ENCODE measurements around the gene SCN2B.

Gene SCN2B, protein sequence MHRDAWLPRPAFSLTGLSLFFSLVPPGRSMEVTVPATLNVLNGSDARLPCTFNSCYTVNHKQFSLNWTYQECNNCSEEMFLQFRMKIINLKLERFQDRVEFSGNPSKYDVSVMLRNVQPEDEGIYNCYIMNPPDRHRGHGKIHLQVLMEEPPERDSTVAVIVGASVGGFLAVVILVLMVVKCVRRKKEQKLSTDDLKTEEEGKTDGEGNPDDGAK

DNA sequence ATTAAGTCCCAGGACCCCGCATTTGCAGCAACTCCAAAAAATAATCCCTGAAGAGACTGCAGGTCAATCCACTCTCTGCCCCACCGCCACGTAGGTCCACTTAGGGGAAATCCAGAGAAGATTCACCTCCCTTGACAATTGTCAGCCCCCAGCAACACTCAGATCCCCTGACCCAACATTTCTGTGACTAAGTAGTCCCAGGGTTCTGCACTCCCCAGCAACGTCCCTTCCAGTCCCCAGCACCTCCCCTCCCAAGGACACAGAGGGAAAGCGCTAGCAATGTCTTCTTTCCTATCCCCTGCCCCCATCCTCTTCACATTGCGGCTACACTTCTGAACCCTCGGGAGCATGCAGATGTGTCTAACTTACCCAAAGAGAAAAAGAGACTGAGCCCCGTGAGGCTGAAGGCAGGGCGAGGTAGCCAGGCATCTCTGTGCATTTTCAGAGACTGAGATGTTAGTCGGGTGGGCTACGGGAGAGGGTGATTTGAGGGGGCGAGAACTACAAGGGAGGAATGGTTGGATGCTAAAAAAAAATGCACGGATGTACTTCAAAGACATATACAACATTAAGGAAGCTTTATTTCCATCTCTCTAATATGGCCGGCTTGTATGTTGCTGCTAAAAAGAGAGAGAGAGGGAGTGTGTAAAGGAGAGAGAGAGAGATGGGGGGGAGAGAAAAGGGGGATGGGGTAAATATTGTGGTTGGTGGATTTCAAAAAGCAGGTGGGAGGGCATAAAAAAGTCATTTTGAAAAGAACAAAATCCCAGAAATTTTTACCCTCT, at the start of gene SCN2B:
SCN2B (minus strand) TSS at position 647 of the 785 bp plus-strand sequence; CDS start at position 439, 208 bp downstream.
- TF ChIP-seq, protein P1, sequence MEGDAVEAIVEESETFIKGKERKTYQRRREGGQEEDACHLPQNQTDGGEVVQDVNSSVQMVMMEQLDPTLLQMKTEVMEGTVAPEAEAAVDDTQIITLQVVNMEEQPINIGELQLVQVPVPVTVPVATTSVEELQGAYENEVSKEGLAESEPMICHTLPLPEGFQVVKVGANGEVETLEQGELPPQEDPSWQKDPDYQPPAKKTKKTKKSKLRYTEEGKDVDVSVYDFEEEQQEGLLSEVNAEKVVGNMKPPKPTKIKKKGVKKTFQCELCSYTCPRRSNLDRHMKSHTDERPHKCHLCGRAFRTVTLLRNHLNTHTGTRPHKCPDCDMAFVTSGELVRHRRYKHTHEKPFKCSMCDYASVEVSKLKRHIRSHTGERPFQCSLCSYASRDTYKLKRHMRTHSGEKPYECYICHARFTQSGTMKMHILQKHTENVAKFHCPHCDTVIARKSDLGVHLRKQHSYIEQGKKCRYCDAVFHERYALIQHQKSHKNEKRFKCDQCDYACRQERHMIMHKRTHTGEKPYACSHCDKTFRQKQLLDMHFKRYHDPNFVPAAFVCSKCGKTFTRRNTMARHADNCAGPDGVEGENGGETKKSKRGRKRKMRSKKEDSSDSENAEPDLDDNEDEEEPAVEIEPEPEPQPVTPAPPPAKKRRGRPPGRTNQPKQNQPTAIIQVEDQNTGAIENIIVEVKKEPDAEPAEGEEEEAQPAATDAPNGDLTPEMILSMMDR (conservative IDR thresholded peaks at IDR 0.05; ENCODE audit: low read length): no peak
- DNase-seq (ENCODE audit: low read depth): no peak
- H3K4me3 ChIP-seq (ENCODE audit: low read length): no peak within 1 kb of the TSS

DNA sequence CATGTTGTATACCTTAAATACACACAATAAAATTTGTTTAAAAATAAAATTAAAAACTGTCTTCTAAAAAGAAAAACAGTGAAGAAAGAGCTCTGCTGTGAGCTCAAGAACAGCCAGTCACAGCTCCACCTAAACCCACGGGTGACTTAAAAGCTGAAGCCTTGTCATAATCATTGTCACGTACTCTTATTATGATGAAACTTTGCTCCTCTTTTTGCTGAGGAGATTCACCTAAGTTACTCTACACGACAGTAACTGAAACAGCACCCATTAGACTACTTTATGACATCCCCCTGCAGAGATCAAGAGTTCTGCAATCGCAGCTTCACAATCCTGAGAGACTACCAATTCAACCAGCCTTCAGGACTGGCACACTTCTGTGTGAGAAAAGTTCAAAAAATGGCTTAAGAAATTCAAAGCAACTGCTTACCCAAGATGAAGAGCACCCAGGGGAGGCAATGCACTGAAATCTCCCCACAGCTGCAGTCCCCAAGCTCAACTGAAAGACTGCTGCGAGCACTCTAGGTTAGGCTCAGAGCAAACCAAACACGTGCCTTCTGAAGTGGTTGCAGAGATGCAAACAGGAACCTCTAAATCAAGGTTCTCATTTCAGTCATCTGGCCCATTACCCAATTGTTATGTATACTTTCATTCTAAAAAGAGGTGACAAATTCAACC, 48.2 kb upstream of the SCN2B start, which contains the start of gene JAML:
JAML (minus strand) TSS at position 501 of the 678 bp plus-strand sequence. CDS start 10,145 bp downstream, outside the sequence.
- TF ChIP-seq, protein P1 (conservative IDR thresholded peaks at IDR 0.05; ENCODE audit: low read length): no peak
- DNase-seq (ENCODE audit: low read depth): no peak
- no peak within 1 kb of the TSS for H3K4me3 ChIP-seq (ENCODE audit: low read length)

DNA sequence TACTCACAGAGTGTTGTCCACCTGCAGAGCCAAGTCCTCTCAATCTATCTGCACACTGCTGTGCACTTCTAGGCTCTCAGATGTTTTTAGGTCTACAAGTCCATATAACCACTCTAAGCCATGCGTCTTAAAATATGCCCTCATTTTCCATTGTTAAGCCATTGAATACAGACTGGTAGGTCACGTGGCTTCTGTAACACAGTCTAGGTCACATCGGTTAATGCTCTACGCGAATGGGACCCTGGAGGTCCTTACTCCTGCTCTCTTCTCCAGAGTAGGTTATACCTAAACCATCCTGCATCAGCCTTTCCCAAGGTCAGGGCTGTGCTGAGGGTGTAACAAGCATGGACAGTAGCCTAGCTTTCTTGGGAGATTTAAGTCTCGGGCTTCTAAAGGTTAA, 47.6 kb upstream of the SCN2B start:
- no peak for DNase-seq (ENCODE audit: low read depth)
- no peak overlapping the region for H3K4me3 ChIP-seq (ENCODE audit: low read length)
- TF ChIP-seq, protein P1 (conservative IDR thresholded peaks at IDR 0.05; ENCODE audit: low read length): no peak

DNA sequence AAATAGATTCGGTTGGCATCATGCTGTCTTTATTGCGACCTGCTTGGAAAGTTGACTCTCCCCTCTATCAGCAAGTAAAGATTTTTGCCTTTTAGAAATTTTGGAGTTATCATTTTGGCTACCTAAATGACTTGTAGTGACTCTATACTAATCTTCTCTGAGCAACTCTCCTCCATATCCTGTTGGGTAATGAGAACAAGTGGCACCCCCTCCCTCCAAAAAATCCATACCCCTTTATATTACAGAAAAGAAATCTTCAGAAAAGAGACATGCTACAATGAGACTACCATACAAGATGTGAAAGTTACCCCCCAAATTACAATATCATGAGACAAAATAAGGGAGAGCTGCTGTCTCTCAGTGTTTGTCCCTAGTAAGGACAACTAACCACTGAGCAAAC, 47.1 kb upstream of the SCN2B start:
- no peak for DNase-seq (ENCODE audit: low read depth)
- no peak overlapping the region for H3K4me3 ChIP-seq (ENCODE audit: low read length)
- TF ChIP-seq, protein P1 (conservative IDR thresholded peaks at IDR 0.05; ENCODE audit: low read length): no peak

DNA sequence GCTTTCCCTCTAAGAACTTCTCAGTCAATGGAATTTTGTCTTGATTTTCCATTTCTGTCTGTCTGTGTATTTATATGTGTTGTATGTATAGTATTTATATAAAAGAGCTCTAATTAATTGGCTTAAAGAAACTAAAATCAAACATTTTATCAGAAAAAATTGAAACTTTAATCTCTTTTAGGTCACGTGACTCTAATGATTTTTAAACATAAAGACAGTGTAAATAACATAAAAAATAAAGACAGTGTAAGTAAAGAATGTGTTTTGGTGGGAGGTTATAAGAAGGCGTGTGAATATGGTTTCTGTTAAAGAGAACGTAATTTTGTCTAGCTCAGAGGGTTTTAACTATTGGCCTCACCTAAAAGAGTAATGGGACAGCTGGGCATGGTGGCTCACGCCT, 46.0 kb upstream of the SCN2B start:
- TF ChIP-seq, protein P1 (conservative IDR thresholded peaks at IDR 0.05; ENCODE audit: low read length): no peak
- no peak for DNase-seq (ENCODE audit: low read depth)
- no peak overlapping the region for H3K4me3 ChIP-seq (ENCODE audit: low read length)

DNA sequence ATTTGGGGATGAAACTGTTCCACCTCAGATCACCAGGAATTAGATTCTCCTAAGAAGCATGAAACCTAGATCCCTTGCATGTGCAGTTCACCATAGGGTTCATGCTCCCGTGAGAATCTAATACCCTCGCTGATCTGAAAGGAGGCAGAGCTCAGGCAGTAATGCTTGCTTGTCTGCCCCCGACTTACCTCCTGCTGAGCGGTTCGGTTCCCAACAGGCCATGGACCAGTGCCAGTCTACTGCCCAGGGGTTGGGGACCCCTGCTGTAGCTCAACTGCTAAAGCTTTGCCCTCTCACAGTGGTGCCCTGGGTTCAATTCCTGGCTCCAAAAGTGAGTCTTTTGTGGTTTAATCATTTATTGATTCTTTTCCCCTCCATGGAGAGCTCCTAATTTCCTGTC, 45.0 kb upstream of the SCN2B start:
- TF ChIP-seq, protein P1 (conservative IDR thresholded peaks at IDR 0.05; ENCODE audit: low read length): no peak
- DNase-seq (ENCODE audit: low read depth): no peak
- H3K4me3 ChIP-seq (ENCODE audit: low read length): no peak overlapping the region

Measured in AG10803 (cell line).